HG03097 (cell line): ENCODE measurements around the gene OGFR.

Source experiments
- ATAC-seq: cut with Tn5 transposase; IDR thresholded peaks from one replicate; pipeline ENCODE4 v1.9.1; 2021; ENCODE audit not compliant: unreplicated experiment, low FRiP score

The OGFR gene

GRCh38 chr20:62814060-62814708 is 9.5 kb downstream of the OGFR start:
- no peak for ATAC-seq

- no peak for ATAC-seq
Measured at GRCh38 chr20:62814709-62815065, 10.1 kb downstream of the OGFR start.

DNA sequence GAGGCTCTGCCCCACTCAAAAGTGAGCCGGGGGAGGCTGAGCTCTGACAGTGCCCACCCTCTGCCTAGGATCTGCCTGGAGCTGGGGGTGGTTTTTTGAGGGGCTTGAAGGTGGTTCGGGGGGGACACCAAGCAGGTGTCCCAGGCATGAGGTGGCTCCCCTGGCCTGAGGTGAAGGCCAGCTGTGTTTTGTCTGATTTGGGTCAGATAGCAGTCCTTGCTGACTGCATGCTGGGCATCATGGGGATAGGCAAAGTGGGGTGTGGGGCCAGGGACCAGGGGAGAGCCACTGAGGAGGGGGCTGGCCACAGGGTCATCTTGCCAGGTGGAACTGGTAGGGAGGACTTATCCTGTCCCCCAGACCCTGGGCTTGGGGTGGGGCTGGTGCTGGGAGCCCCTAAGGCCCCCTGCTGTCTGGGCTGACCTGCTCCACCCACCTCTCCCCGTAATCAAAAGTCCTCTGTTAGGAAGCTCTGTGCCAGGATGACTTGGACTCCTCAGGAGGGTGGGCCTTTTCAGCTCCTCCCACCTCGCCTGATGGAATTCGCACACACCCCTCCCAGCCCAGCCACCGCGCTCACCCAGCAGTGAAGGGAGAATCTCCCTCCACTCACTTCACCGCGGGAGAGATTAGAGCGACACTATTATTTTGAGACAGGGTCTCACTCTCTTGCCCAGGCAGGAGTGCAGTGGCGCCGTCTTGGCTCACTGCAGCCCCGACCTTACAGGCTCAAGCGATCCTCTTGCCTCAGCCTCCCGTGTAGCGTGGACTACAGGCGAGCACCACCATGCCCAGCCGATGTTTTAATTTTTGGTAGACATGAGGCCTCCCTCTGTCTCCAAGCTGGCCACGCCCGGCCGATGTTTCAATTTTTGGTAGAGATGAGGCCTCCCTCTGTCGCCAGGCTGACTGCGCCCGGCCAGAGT is 10.7 kb downstream of the OGFR start:
- no peak for ATAC-seq

DNA sequence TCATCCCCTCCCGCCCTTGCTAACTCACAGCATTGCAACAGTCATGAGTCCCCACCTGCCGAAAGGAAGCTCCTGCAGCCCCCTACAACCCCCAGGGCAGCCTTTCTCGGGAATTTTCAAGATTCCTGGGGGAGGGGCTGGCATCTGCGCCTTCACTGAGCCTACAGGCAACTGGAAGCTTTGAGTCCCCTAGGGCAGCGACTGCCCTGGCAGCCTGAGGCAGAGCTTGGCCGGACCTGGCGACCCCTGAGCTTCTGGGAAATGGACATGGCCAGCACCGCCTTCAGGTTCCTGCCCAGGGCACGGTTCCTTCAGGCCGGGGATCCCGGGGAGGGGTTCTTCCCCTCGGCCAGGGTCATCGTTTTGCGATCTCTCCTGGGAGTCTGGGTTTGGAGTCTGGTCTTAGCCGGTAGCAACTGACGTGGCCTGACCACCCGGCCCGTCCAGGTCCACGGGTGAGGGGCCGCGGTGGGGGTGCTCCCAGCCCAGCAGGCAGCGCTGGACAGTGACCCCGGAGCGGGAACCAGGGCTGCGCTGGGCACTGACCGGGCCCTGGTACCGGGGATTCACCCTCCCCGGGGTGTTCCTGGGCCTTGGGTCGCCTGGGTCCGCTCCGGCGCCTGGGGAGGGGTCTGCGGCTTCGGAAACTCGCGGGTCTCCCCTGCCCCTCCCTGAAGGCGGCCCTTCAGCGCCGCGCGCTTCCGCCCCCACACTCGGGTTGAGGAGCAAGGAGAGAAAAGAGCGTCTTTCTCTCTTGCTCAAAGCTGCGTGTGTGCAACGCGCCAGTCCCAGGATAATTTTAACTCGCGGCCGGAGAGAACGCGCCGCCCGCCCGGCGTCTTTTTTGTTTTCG is 11.6 kb downstream of the OGFR start:
- no peak for ATAC-seq

DNA sequence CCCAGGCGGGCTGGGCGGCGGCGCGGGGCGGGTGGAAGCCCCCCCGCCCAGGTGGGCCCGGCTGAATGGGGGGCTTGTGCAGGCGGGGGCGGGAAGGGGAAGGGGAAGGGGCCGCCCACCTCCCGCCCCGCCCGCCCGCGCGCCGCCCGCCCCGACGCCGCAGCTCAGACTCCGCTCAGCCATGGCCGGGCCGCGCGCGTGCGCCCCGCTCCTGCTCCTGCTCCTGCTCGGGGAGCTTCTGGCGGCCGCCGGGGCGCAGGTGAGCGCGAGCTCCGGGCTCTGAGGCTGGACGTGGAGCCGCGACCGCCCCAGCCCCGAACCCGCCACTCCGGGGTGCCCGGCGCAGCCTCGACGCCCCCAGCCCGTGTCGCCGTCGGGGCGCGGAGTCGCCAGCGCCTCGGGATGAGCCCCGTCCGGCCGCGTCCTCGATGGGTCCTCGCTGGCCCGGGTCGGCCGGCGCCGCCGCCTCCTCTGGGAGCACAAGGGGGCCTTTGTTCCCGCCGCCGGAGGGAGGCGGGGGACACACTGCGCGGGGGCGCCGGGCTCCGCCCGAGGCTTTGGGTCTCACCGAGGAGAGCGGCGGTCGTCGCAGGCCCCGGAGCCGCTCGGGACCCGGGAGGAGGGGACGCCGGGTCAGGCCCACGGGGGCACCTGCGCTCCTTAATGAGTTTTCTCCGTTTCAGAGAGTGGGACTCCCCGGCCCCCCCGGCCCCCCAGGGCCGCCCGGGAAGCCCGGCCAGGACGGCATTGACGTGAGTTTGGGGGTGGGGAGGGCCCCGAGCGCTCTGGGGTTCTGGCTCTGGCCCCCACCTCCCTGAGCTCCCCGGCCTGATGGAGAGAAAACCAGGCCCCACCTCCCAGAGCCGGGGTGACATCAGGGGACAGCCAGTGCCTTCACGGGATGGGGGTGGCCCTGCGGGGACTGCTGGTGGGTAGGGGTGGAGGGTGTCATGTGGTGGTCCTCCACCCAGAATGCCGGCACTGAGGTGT is 12.5 kb downstream of the OGFR start, which contains the start of gene COL9A3:
Gene COL9A3, plus strand, starts transcription at position 167 of the 990 bp plus-strand sequence. Its CDS starts 15 bp downstream, at position 182.
- no peak for ATAC-seq

GRCh38 chr20:62817975-62818591 is 13.4 kb downstream of the OGFR start:
- no peak for ATAC-seq

- no peak for ATAC-seq
Measured at GRCh38 chr20:62818592-62819493, 14.2 kb downstream of the OGFR start.

GRCh38 chr20:62819494-62820174 is 15.0 kb downstream of the OGFR start:
- no peak for ATAC-seq

DNA sequence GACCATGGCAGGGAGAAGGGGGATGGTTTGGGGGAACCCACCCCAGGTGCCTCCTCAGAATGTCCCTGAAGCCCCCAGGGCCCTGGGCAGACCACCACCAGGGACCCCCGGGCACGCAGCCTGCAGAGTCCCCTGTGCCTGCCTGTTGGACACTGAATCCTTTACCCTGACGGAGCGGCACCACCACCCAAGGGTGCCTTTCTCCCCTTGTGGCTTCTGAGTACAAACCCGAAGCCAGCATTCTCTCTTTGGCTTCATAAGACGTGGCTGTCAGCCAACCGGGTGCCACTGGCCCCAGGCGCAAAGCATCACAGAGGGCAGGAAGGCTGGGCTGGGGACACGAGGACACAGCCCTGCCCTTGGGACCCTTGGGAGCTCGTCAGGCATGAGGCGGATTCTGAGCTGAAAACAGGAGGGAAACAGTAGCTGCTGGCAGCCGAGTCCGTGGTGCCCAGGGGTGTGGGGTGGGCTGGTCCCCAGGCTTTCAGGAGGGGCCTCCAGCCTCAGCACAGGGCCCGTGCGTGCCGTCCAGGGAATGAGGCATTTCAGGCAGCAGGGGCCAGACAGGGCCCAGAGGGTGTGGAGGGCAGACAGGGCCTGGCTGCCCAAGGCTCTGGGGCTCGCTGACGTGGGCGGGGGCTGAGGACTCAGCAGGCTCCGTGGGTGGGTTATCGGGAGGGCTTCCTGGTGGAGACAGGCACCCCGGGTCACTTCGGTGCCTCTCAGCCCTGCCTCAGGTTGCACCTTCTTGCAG is 15.8 kb downstream of the OGFR start:
- ATAC-seq = no peak

DNA sequence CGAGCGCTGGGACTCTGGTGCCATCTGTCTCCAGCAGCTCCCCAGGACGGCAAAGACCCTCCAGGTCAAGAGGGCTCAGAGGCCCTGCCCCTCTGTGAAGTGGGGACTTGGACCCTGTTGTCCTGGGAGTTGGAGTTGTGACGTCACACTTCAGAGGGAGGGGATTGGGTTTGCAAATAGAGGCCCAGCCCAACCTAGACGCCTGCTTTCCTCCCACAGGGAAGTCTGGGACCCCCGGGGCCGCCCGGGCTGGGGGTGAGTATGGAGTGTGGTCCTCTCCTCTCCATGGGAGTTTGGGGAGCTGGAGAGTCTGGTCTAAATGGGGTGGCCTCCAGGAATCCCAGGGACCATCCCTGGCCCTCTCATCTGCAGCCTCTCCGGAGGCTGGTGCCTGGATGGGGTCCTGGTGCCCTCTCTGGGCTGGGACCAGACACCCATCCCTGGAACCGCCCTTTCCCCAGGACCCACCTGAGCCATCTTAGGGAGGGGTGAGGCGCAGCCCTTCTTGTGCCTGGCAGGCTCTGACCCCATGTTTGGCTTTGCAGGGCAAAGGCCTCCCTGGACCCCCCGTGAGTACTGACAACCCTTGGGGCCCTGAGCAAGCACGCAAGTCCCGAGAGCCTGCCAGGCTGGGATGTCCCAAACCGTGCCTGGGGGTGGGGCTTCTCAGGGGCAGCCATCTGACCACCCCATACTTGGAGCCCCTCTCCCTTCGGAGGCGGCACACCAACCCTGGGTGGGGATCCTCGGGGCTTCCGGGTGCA is 16.5 kb downstream of the OGFR start:
- ATAC-seq = no peak

DNA sequence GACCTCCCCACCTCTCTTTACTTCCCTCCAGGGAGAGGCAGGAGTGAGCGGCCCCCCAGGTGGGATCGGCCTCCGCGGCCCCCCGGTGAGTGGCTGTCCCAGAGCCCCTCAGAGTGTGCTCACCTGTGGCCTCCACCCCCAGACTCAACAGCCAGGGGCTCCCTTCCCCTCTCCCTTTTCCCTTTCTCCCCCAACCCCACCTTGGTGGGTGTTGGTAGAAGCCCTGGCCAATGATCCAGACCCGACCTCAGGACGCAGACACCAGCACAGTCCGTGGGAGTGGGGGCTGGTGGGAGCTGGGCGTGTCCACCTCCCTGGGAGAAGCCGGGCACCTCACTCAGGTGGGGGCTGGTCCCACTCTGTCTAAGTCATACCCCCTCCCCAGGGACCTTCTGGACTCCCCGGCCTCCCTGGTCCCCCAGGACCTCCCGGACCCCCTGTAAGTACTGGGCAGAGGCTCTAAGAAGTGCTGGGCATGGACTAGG is 17.1 kb downstream of the OGFR start:
- no peak for ATAC-seq

DNA sequence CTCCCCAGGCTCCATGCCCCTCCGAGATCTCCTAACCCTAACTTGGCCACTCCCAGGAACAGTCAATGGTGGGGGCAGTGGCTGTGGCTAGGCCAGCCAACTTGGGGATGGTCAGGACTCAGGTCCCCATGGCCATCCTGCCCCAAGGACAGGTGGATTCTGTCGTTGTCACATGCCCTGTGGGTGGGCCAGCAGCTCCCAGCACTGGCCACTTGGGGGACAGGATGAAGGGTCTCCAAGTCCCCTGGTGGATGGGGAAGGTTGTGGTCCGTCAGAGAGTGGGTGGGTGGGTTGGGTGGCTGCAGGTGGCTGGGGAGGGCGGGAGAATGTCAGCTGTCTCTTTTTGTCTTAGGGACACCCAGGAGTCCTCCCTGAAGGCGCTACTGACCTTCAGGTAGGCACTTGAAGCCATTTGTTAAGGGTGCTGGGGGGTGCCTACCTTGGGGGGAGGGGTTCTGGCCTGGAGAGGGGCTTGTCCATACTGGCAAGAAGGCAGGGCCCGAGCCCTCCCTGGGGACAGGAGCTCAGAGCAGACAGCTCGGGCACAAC is 17.7 kb downstream of the OGFR start:
- ATAC-seq = no peak

GRCh38 chr20:62822788-62823651 is 18.4 kb downstream of the OGFR start:
- no peak for ATAC-seq

- no peak for ATAC-seq
Measured at GRCh38 chr20:62823688-62824475, 19.2 kb downstream of the OGFR start.
